H1 (cell line): ENCODE results near the gene ZNF770. TPM values are rescaled to one million over a fixed set of nuclear protein-coding genes. Genes with fewer than 3 reads are reported as not detected.

Source experiments
- CTCF ChIA-PET: fragments of 300-600 bp; sonication (Branson Sonifier 250); formaldehyde crosslinking; loops from one replicate; lab custom pipeline; 2021; ENCODE audit not compliant: partially characterized antibody; lab: Charles Lee
- POLR2A ChIA-PET: fragments of 300-600 bp; sonication (Branson Sonifier 250); formaldehyde crosslinking; loops from one replicate; lab custom pipeline; 2021; ENCODE audit warnings: inconsistent platforms; ENCODE audit not compliant: partially characterized antibody; lab: Charles Lee
- DNase-seq, 2 experiments: peaks; one replicate each; pipeline versions ENCODE4 v3.0.0 to v3.0.0-alpha.2; 2010 to 2022; ENCODE audit warnings: low spot score in 2 of 2, low read depth in 1 of 2, mixed read lengths in 1 of 2
- FAIRE-seq: peaks from 2 replicates; lab custom pipeline; 2011; peaks lifted over from hg19 to GRCh38; lab: Jason Lieb, UNC
- H2AFZ ChIP-seq: 2 replicates; pipeline ENCODE4 v1.8.1; 2012; ENCODE audit warnings: low read length, inconsistent platforms
- H2AK5ac ChIP-seq: 2 replicates; pipeline ENCODE4 v1.6.1; 2013; ENCODE audit warnings: low read depth, low read length
- H2BK120ac ChIP-seq: replicated peaks from 2 replicates; pipeline ENCODE3; 2013; ENCODE audit warnings: low read depth, low read length, inconsistent platforms
- H2BK12ac ChIP-seq: 2 replicates; pipeline ENCODE4 v1.6.1; 2013; ENCODE audit warnings: low read depth, low read length
- H2BK15ac ChIP-seq: 2 replicates; pipeline ENCODE4 v1.6.1; 2013; ENCODE audit warnings: low read length
- H2BK20ac ChIP-seq: 2 replicates; pipeline ENCODE4 v1.6.1; 2013; ENCODE audit warnings: low read length
- H2BK5ac ChIP-seq: 2 replicates; pipeline ENCODE4 v1.6.1; 2013; ENCODE audit warnings: low read depth, low read length
- H3K14ac ChIP-seq: 2 replicates; pipeline ENCODE4 v1.6.1; 2013; ENCODE audit warnings: inconsistent platforms; ENCODE audit not compliant: insufficient read length
- H3K18ac ChIP-seq: 2 replicates; pipeline ENCODE4 v1.6.1; 2013; ENCODE audit warnings: low read length; ENCODE audit errors: extremely low read depth
- H3K23ac ChIP-seq: 2 replicates; pipeline ENCODE4 v1.6.1; 2013; ENCODE audit warnings: inconsistent platforms; ENCODE audit not compliant: insufficient read length
- H3K23me2 ChIP-seq: 2 replicates; pipeline ENCODE4 v1.6.1; 2013; ENCODE audit warnings: low read depth, low read length
- H3K27ac ChIP-seq: 2 replicates; pipeline ENCODE4 v1.6.1; 2011; ENCODE audit warnings: low read depth, low read length, inconsistent platforms
- H3K27me3 ChIP-seq, 4 experiments: replicated peaks in 1 of 4; 1 replicate in 1 of 4; 2 replicates in 3 of 4; pipeline versions ENCODE4 v1.6.1 to v1.8.1; 2011 to 2013; ENCODE audit warnings: low read length in 3 of 4, mild to moderate bottlenecking in 3 of 4, inconsistent platforms in 2 of 4, mixed read lengths in 2 of 4, moderate library complexity in 1 of 4; ENCODE audit not compliant: control insufficient read depth in 3 of 4, insufficient read depth in 3 of 4; ENCODE audit errors: extremely low read depth in 1 of 4
- H3K36me3 ChIP-seq, 4 experiments: 2 replicates each; pipeline versions ENCODE4 v1.6.1 to v1.8.1; 2011 to 2013; ENCODE audit warnings: mild to moderate bottlenecking in 4 of 4, low read length in 3 of 4, moderate library complexity in 2 of 4, control low read depth in 1 of 4, inconsistent platforms in 1 of 4; ENCODE audit not compliant: insufficient read depth in 4 of 4, control insufficient read depth in 2 of 4
- H3K4ac ChIP-seq: replicated peaks from 2 replicates; pipeline ENCODE3; 2013; ENCODE audit warnings: low read length, low read depth, mixed read lengths, inconsistent platforms; ENCODE audit not compliant: insufficient read length
- H3K4me1 ChIP-seq, 4 experiments: replicated peaks in 1 of 4; 1 replicate in 1 of 4; 2 replicates in 3 of 4; pipeline versions ENCODE4 v1.6.1 to v1.8.1; 2011 to 2013; ENCODE audit warnings: low read length in 3 of 4, inconsistent platforms in 2 of 4, mixed read lengths in 1 of 4; ENCODE audit not compliant: insufficient read depth in 4 of 4, control insufficient read depth in 3 of 4
- H3K4me2 ChIP-seq, 2 experiments: 2 replicates each; pipeline versions ENCODE4 v1.6.1 to v1.8.1; 2011 to 2013; ENCODE audit warnings: low read depth in 2 of 2, low read length in 2 of 2, control low read depth in 1 of 2, inconsistent platforms in 1 of 2, mild to moderate bottlenecking in 1 of 2; ENCODE audit not compliant: insufficient read depth in 1 of 2
- H3K4me3 ChIP-seq, 4 experiments: fragments of 200-600, 300-600 bp in 1 of 4; sonication (generic), shearing (Covaris generic), sonication (Bioruptor Twin) in 1 of 4; 2 replicates each; pipeline versions ENCODE4 v1.5.1 to v1.8.1; 2011 to 2016; ENCODE audit warnings: low read length in 4 of 4, low read depth in 3 of 4, control low read depth in 2 of 4, inconsistent platforms in 2 of 4, mild to moderate bottlenecking in 2 of 4, mixed read lengths in 1 of 4, moderate library complexity in 1 of 4; ENCODE audit not compliant: insufficient read depth in 2 of 4; ENCODE audit errors: extremely low read depth in 1 of 4
- H3K56ac ChIP-seq: replicated peaks from 2 replicates; pipeline ENCODE3; 2013; ENCODE audit warnings: low read depth, mild to moderate bottlenecking, mixed read lengths, low read length, inconsistent platforms; ENCODE audit not compliant: insufficient read length
- H3K79me1 ChIP-seq: 2 replicates; pipeline ENCODE4 v1.6.1; 2013; ENCODE audit warnings: low read depth, low read length, control low read depth
- H3K79me2 ChIP-seq, 2 experiments: 2 replicates each; pipeline versions ENCODE4 v1.6.1 to v1.8.1; 2012 to 2013; ENCODE audit warnings: low read length in 2 of 2, mild to moderate bottlenecking in 2 of 2, inconsistent platforms in 1 of 2; ENCODE audit not compliant: insufficient read depth in 2 of 2, control insufficient read depth in 1 of 2
- H3K9ac ChIP-seq, 4 experiments: replicated peaks in 1 of 4; 1 replicate in 1 of 4; 2 replicates in 3 of 4; pipeline versions ENCODE4 v1.6.1 to v1.8.1; 2011 to 2013; ENCODE audit warnings: low read depth in 3 of 4, low read length in 3 of 4, control low read depth in 2 of 4, mild to moderate bottlenecking in 2 of 4, moderate library complexity in 2 of 4, inconsistent platforms in 1 of 4; ENCODE audit errors: extremely low read depth in 1 of 4
- H3K9me3 ChIP-seq, 2 experiments: 2 replicates each; pipeline versions ENCODE4 v1.6.1 to v1.8.1; 2012 to 2013; ENCODE audit warnings: mild to moderate bottlenecking in 2 of 2, moderate library complexity in 2 of 2, control low read depth in 1 of 2, inconsistent platforms in 1 of 2, low read depth in 1 of 2, low read length in 1 of 2, mixed read lengths in 1 of 2; ENCODE audit not compliant: insufficient read depth in 2 of 2
- H4K20me1 ChIP-seq, 2 experiments: replicated peaks in 1 of 2; 2 replicates each; pipeline versions ENCODE3 to v1.8.1; 2011 to 2013; ENCODE audit warnings: inconsistent platforms in 2 of 2, low read length in 2 of 2, mild to moderate bottlenecking in 1 of 2; ENCODE audit not compliant: insufficient read depth in 2 of 2, control insufficient read depth in 1 of 2
- H4K5ac ChIP-seq: 2 replicates; pipeline ENCODE4 v1.6.1; 2013; ENCODE audit warnings: low read length, low read depth, mixed read lengths, inconsistent platforms; ENCODE audit not compliant: insufficient read length
- H4K8ac ChIP-seq: 2 replicates; pipeline ENCODE4 v1.8.0; 2013; ENCODE audit warnings: mild to moderate bottlenecking, moderate library complexity, low read length, inconsistent platforms; ENCODE audit not compliant: insufficient read depth; ENCODE audit errors: extremely low read depth
- H4K91ac ChIP-seq: replicated peaks from 2 replicates; pipeline ENCODE3; 2013; ENCODE audit warnings: low read length, mixed read lengths, inconsistent platforms; ENCODE audit not compliant: insufficient read length
- ASH2L ChIP-seq: fragments of 200-600, 300-600 bp; sonication (generic); IDR thresholded peaks from one replicate; pipeline ENCODE4 v1.7.1; 2017; ENCODE audit warnings: low read length
- CEBPB ChIP-seq: IDR thresholded peaks from 2 replicates; pipeline ENCODE4 v1.6.1; 2012; ENCODE audit warnings: low read depth, low read length
- GABPA ChIP-seq: IDR thresholded peaks from 2 replicates; pipeline ENCODE4 v1.6.1; 2011; ENCODE audit warnings: mild to moderate bottlenecking, low read length, moderate library complexity, borderline replicate concordance; ENCODE audit not compliant: insufficient read depth
- JUND ChIP-seq: IDR thresholded peaks from 2 replicates; pipeline ENCODE4 v1.6.1; 2011; ENCODE audit warnings: mild to moderate bottlenecking, improper control_type of control experiment, low read length
- NANOG ChIP-seq: IDR thresholded peaks from 2 replicates; pipeline ENCODE4 v1.6.1; 2011; ENCODE audit warnings: low read length, low read depth, mild to moderate bottlenecking, inconsistent platforms; ENCODE audit not compliant: insufficient read depth, poor library complexity, severe bottlenecking
- POLR2A ChIP-seq, 2 experiments: IDR thresholded peaks; 1 replicate in 1 of 2; 2 replicates in 1 of 2; pipeline ENCODE4 v1.6.1; 2011; ENCODE audit warnings: low read depth in 2 of 2, low read length in 2 of 2, mild to moderate bottlenecking in 2 of 2; ENCODE audit errors: control extremely low read depth in 1 of 2
- POLR2AphosphoS5 ChIP-seq: IDR thresholded peaks from 2 replicates; pipeline ENCODE4 v1.6.1; 2011; ENCODE audit warnings: low read depth, low read length
- RNF2 ChIP-seq: fragments of 200-900, 300-1000 bp; sonication (generic); IDR thresholded peaks from 2 replicates; pipeline ENCODE4 v1.7.1; 2016; ENCODE audit warnings: borderline replicate concordance, low read depth, mild to moderate bottlenecking, antibody characterized with exemption, low read length; ENCODE audit not compliant: poor library complexity, severe bottlenecking; ENCODE audit errors: missing control alignments
- SIX5 ChIP-seq: IDR thresholded peaks from 2 replicates; pipeline ENCODE4 v1.6.1; 2011; ENCODE audit warnings: mild to moderate bottlenecking, low read depth, low read length
- TAF1 ChIP-seq: IDR thresholded peaks from 2 replicates; pipeline ENCODE4 v1.6.1; 2011; ENCODE audit warnings: mild to moderate bottlenecking, low read depth, low read length
- TAF7 ChIP-seq: optimal IDR thresholded peaks from 2 replicates; pipeline ENCODE3; 2011; ENCODE audit warnings: low read depth, mild to moderate bottlenecking, inconsistent platforms, low read length, moderate library complexity, borderline replicate concordance
- TEAD4 ChIP-seq: IDR thresholded peaks from 2 replicates; pipeline ENCODE4 v1.6.1; 2012; ENCODE audit warnings: low read depth, low read length, inconsistent platforms, mixed read lengths
- ZNF274 ChIP-seq: IDR thresholded peaks from 2 replicates; pipeline ENCODE4 v1.7.0; 2012; ENCODE audit warnings: low read length, borderline replicate concordance; ENCODE audit errors: extremely low read depth
- WGBS, 2 experiments: shearing (Covaris generic) in 1 of 2; methylation state at CpG; one replicate each; pipeline versions ENCODE4 v1.1.6 to v1.1.7; 2013 to 2015; ENCODE audit warnings: low lambda C conversion rate in 2 of 2, mixed read lengths in 2 of 2, inconsistent platforms in 1 of 2, low coverage in 1 of 2, missing lambda C conversion rate in 1 of 2; ENCODE audit not compliant: insufficient replicate concordance in 2 of 2, insufficient coverage in 1 of 2, insufficient read length in 1 of 2; ENCODE audit errors: extremely low coverage in 1 of 2, missing lambda C conversion rate in 1 of 2; 5-methylcytosine and 5-hydroxymethylcytosine counted together
- polyA plus RNA-seq, 7 experiments: library from polyadenylated mRNA; depleted of rRNA in 3 of 7; stranded (reverse) in 5 of 7; unstranded in 2 of 7; fragments of >200 nt in 5 of 7; fragments of 200-250 nt in 2 of 7; gene quantifications; 1 replicate in 5 of 7; 2 replicates in 1 of 7; 4 replicates in 1 of 7; pipeline versions ENCODE4 v1.2.1 to v1.2.3, GENCODE V29; 2011 to 2013; ENCODE audit warnings: missing spikeins in 2 of 7, mixed read lengths in 2 of 7
- total RNA-seq: library from RNA; stranded (reverse); fragmentation: NEBNext Ultra II Directional; extraction: Animal tissue kit (Norgen Biotek cat#: 25700); gene quantifications from 2 replicates; pipeline ENCODE4 v1.2.1, GENCODE V29; 2021

The ZNF770 gene
- total and polyA plus RNA-seq, 2 of the 8 experiments (the other 6 are each of a cell fraction or from before 2014, with no cell fraction given): 24.8 to 143 TPM

DNA sequence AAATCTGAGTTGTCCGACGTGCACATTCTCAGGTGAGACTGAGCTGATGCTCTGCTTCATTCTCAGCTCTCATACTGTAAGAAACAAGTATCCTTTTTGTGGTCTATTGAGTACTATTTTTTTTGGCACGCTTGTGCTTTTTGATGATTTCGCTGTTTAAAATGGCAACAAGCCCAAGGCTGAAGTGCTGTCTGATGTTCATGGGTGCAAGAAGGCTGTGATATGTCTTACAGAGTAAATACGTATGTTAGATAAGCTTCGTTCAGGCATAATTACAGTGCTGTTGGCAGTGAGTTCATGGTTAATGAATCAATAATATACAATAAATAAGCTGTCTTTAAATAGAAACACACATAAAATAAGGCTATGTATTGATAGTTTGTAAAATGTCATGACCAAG lies 45.7 kb downstream of the ZNF770 start:
- Histone ChIP-seq H3K4ac (no peak overlapping the region), H3K4me1 (no peaks in the 10 kb centered on the region), H2BK20ac (no peak overlapping the region), H4K91ac (no peak overlapping the region), H3K9ac (no peak overlapping the region), H3K56ac (no peak overlapping the region), H3K4me2 (no peak overlapping the region), H2BK15ac (no peak overlapping the region), H3K9me3 (no peaks in the 10 kb centered on the region), H2BK120ac (no peak overlapping the region), H3K4me3 (no peak overlapping the region), H4K5ac (no peak overlapping the region), H3K27me3 (no peaks in the 10 kb centered on the region; a peak in 1 of 7 replicates), H4K20me1 (no peaks in the 10 kb centered on the region), H3K79me1 (no peaks in the 10 kb centered on the region), H4K8ac (no peak overlapping the region), H2BK12ac (no peak overlapping the region), H2AK5ac (no peak overlapping the region), H3K79me2 (no peaks in the 10 kb centered on the region), H3K36me3 (peaks cover 6 to 55% (median 23%) of the 10 kb centered on the region in 4 experiments), H3K23ac (no peak overlapping the region), H3K18ac (no peak overlapping the region)
- 91% methylated on average over 6 of the region's 6 CpGs; no CpG with 5 or more reads in 1 of the 2 experiments for WGBS, 2 experiments
- no peak for FAIRE-seq
- POLR2A ChIA-PET: interaction anchor here (0.6 to 1.0 kb wide), 2 partner anchors 12 to 436 kb away, joined by 4 read pairs; no protein-coding TSS in a partner anchor
- TF ChIP-seq TEAD4 (no peak), CEBPB (no peak), ZNF274 (no peak), POLR2AphosphoS5 (no peak), TAF7 (no peak), POLR2A (IDR thresholded peaks at IDR 0.05; ENCODE audit: control extremely low read depth in 1 of 2, low read depth in 2 of 2, low read length in 2 of 2) (no peak), JUND (no peak), ASH2L (no peak), TAF1 (no peak), SIX5 (no peak), RNF2 (no peak), GABPA (no peak), NANOG (no peak)
- TF ChIP-seq, all 59 proteins: peak for 0
- no peak overlapping the region for H3K27ac ChIP-seq
- no peaks in the 10 kb centered on the region; the same call in 1 of the 2 replicates for H3K23me2 ChIP-seq
- H2AFZ ChIP-seq: no peak overlapping the region
- no peak for DNase-seq
- no peak overlapping the region for H3K14ac ChIP-seq
- H2BK5ac ChIP-seq: no peak overlapping the region
- CTCF ChIA-PET: interaction anchor here (0.6 to 1.7 kb wide), 4 partner anchors 22 to 1175 kb away, joined by 3 to 6 read pairs (median 4); partner anchors contain the start of gene AQR
